Body of pancreas (tissue), 4 donors: ENCODE results near the gene AGR2. TPM values are rescaled to one million over a fixed set of nuclear protein-coding genes. Genes with fewer than 3 reads are reported as not detected.

Experiments used
- ATAC-seq: fragments of 150-250 bp; one replicate; pipeline ENCODE4 v1.9.1; 2016
- DNase-seq, 4 donors: peaks; one replicate each; pipeline ENCODE4 v3.0.0-alpha.2; 2019
- H3K27ac ChIP-seq, 4 donors: fragments of 200-600 bp; sonication (generic); 1 replicate in 3 of 4; 2 replicates in 1 of 4; pipeline versions ENCODE4 v1.5.1 to v1.6.1; 2016 to 2019; ENCODE audit warnings: mild to moderate bottlenecking in 1 of 4, mixed read lengths in 1 of 4, moderate library complexity in 1 of 4
- H3K27me3 ChIP-seq, 2 donors: fragments of 200-600 bp; sonication (generic); one replicate each; pipeline ENCODE4 v1.6.0; 2016; ENCODE audit warnings: mild to moderate bottlenecking in 1 of 2
- H3K36me3 ChIP-seq, 2 donors: fragments of 200-600 bp; sonication (generic); replicated peaks in 1 of 2; 2 replicates each; pipeline ENCODE4 v1.5.1; 2016; ENCODE audit warnings: low read depth in 2 of 2; ENCODE audit not compliant: insufficient read depth in 1 of 2
- H3K4me1 ChIP-seq: fragments of 200-600 bp; sonication (generic); one replicate; pipeline ENCODE4 v1.6.0; 2016
- H3K4me3 ChIP-seq, 2 donors: fragments of 200-600 bp; sonication (generic); 1 replicate in 1 of 2; 2 replicates in 1 of 2; pipeline ENCODE4 v1.5.1; 2016 to 2019
- H3K9me3 ChIP-seq, 3 donors: fragments of 200-600 bp; sonication (generic); 1 replicate in 2 of 3; 2 replicates in 1 of 3; pipeline ENCODE4 v1.5.1; 2016
- POLR2A ChIP-seq, 3 donors: fragments of 450-650 bp; IDR thresholded peaks; one replicate each; pipeline ENCODE4 v1.6.1; 2016; ENCODE audit warnings: antibody characterized with exemption in 3 of 3, mild to moderate bottlenecking in 2 of 3
- WGBS, 2 donors: methylation state at CpG; one replicate each; pipeline ENCODE4 v1.1.5; 2017; 5-methylcytosine and 5-hydroxymethylcytosine counted together
- intact Hi-C: fragments of 100-400 bp; cut with DNase I; formaldehyde crosslinking; loops from one replicate; pipeline ENCODE4 v1.15.1; 2023
- total RNA-seq, 2 donors: library from RNA; depleted of rRNA; stranded (reverse); fragments of >200 nt; gene quantifications; one replicate each; pipeline ENCODE4 v1.1.0, GENCODE V29; 2016
- TF ChIP-seq, protein P1 (sequence below), 7 experiments: fragments of 450-650 bp in 4 of 7; fragments of 200-600 bp in 3 of 7; sonication (generic) in 3 of 7; IDR thresholded peaks; one replicate each; pipeline ENCODE4 v1.5.1; 2016 to 2019; ENCODE audit warnings: antibody characterized with exemption in 7 of 7

AGR2 gene
- total RNA-seq, 2 donors from 2014 or later, result 6.3 to 20.0 TPM

DNA sequence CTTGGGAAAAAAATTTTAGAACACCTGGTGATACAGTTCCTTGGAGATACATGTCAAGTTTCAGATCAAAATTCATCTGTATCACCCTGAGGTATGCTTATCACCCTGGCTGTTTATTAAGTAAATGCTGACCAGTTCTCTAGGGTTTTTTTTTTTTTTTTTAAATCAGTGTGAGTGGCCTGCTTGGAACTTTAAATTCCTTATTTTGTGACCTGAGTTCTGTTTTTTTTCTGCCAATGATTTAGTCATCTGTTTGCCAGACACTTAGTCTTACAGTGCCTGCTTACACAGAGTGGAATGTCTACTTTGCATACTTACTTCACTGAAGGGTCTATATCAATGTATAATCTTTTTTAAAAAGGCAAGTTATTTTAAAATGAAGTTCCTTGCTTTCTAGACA lies 49.4 kb downstream of the AGR2 start:
- H3K36me3 ChIP-seq, result no peaks in the 10 kb centered on the region
- H3K4me3 ChIP-seq, result no peak overlapping the region
- H3K4me1 ChIP-seq, result peaks cover 20% of the 10 kb centered on the region
- ATAC-seq (no peak), DNase-seq (no peak)
- intact Hi-C loops, result no loop called here
- TF ChIP-seq, protein P1, sequence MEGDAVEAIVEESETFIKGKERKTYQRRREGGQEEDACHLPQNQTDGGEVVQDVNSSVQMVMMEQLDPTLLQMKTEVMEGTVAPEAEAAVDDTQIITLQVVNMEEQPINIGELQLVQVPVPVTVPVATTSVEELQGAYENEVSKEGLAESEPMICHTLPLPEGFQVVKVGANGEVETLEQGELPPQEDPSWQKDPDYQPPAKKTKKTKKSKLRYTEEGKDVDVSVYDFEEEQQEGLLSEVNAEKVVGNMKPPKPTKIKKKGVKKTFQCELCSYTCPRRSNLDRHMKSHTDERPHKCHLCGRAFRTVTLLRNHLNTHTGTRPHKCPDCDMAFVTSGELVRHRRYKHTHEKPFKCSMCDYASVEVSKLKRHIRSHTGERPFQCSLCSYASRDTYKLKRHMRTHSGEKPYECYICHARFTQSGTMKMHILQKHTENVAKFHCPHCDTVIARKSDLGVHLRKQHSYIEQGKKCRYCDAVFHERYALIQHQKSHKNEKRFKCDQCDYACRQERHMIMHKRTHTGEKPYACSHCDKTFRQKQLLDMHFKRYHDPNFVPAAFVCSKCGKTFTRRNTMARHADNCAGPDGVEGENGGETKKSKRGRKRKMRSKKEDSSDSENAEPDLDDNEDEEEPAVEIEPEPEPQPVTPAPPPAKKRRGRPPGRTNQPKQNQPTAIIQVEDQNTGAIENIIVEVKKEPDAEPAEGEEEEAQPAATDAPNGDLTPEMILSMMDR (IDR thresholded peaks at IDR 0.05), result no peak
- no peak for TF ChIP-seq POLR2A (IDR thresholded peaks at IDR 0.05)
- H3K27ac ChIP-seq, result peak overlapping the region; percentile 87 to 93 (median 88)
- no peaks in the 10 kb centered on the region for H3K27me3 ChIP-seq
- H3K9me3 ChIP-seq, result no peaks in the 10 kb centered on the region

DNA sequence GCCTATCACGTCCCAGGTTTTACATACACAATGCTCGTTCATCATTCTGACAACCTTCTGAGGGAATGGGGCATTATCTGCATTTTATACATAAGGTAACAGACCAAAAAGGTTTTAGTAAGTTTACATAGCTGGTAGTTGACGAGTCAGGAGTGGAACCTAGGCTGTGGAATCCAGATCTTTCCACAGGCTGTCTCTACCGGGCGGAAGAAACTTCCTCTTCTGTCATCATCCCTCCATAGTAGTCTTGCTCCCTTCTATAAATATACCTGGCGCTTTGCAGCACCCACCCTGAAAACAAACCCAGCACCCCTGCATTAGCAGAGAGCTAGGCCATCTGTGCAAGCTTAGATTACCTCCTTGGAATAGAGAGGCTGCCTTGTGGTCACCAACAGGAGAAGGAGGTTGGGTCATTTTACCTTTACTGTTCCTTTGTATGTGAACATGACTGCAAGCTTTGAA lies 49.9 kb downstream of the AGR2 start:
- peak overlapping the region; percentile 92 to 99 for H3K4me3 ChIP-seq
- peak in 1 of 4 donors; percentile 12 for DNase-seq
- TF ChIP-seq, protein P1 (IDR thresholded peaks at IDR 0.05), result no peak
- no peak for TF ChIP-seq POLR2A (IDR thresholded peaks at IDR 0.05)
- H3K36me3 ChIP-seq, result no peaks in the 10 kb centered on the region
- intact Hi-C loops, result no loop called here
- no peak for ATAC-seq
- H3K9me3 ChIP-seq, result no peaks in the 10 kb centered on the region
- 7 to 13% methylated on average over 6 of the region's 6 CpGs for WGBS, 2 donors
- H3K27me3 ChIP-seq, result no peaks in the 10 kb centered on the region
- peak overlapping the region; percentile 87 to 93 (median 88) for H3K27ac ChIP-seq
- peaks cover 20% of the 10 kb centered on the region for H3K4me1 ChIP-seq

DNA sequence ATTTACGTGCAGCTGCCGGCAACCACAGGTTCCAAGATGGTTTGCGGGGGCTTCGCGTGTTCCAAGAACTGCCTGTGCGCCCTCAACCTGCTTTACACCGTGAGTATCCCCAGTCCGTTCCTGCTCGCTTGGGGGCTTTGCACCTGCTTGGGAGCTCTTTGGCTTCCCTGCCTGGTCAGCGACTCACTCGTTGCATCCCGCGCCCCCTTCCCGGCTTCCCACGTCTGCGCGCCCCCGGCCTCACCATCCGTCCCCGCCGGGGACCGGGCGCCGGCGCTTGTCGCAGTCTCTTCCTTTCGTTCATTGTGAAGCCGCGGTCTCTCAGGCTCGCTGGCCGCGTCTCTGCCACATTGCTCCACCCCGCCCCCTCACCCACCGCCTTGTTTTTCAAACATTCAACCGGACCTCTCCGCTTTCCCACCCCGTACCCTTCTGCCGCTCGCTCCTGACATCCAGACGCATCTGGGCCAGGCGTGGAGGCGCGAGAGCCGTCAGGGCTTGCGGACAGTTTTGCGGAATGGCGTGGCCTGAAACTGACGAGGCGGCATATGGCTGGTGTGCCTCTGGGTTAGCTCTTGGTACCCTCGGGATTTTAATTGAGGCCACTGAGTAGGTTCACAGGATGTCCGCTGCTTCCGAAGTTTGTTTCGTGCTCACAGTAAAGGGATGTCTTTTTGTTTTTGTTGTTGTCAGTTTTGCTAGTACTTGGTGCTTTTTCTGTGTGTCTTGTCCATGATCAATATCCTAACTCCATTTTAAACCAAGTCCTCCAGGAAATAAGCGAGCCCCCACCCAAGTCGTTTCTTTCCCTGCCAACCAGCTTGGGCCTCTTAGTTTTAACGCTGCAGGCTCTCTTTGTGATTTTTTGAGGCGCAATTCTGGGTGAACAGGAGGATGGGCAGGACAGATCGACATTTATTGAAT lies 50.6 kb downstream of the AGR2 start:
- no peaks in the 10 kb centered on the region for H3K27me3 ChIP-seq
- intact Hi-C loops, result no loop called here
- H3K27ac ChIP-seq, result peak overlapping the region; percentile 87 to 93 (median 88)
- H3K9me3 ChIP-seq, result no peaks in the 10 kb centered on the region
- TF ChIP-seq POLR2A (IDR thresholded peaks at IDR 0.05), result peak in 2 of 3 donors; percentile 45 to 60
- TF ChIP-seq, protein P1 (IDR thresholded peaks at IDR 0.05), result peak in 1 of 7 experiments; percentile 4
- H3K4me3 ChIP-seq, result peak overlapping the region; percentile 92 to 99
- peak; percentile 41 for ATAC-seq
- WGBS, 2 donors, result 1% methylated on average over 47 to 54 of the region's 58 CpGs
- peak; percentile 50 to 69 (median 58) for DNase-seq
- H3K36me3 ChIP-seq, result no peaks in the 10 kb centered on the region
- H3K4me1 ChIP-seq, result peaks cover 20% of the 10 kb centered on the region

DNA sequence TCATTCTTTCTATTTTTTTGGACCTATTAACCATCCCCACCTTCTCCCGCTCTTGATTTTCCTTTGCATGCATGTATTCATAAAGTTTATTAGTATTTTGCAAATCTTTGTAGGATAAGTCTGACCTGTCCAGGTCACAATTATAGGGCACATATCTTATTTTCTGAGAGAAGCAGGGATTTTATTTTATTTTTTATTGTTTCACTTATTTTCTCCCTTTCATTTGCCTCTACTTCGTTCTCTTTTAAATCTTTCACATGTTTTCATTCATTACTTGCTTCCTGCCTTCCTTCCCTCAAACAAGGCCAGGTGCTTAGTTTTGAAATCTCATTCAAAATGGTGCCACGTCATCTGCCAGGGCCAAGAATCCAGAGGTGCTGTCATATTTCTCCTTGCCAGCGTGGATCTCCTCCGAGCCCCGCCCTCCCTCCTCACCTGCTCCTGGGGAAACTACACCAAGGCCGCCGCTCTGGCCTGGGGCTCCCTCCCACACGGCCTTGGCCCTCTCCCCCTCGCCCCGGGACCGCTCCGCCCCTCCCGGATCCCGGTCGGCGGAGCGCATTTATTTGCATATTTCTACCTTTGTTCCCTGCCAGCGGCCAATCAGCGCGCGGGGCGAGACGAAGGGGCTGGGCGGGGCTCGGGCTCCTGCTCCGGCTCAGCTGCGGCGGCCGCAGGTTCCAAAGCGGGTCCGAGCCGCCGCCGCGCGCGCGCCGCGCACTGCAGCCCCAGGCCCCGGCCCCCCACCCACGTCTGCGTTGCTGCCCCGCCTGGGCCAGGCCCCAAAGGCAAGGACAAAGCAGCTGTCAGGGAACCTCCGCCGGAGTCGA lies 51.5 kb downstream of the AGR2 start, which contains the start of gene TSPAN13:
TSS of gene TSPAN13 (plus strand) at position 654 of the 830 bp plus-strand sequence. CDS start 213 bp downstream, outside the sequence.
- Histone ChIP-seq H3K36me3 (no peaks in the 10 kb centered on the region), H3K9me3 (no peaks in the 10 kb centered on the region), H3K27ac (peak within 1 kb of the TSS; percentile 87 to 93 (median 88)), H3K27me3 (no peaks in the 10 kb centered on the region), H3K4me1 (peaks cover 20% of the 10 kb centered on the region), H3K4me3 (peak within 1 kb of the TSS; percentile 92 to 99)
- TF ChIP-seq POLR2A (IDR thresholded peaks at IDR 0.05), result peak; percentile 63 to 91 (median 74)
- TF ChIP-seq, protein P1 (IDR thresholded peaks at IDR 0.05), result no peak
- DNase-seq (peak; percentile 95 to 97 (median 96)), ATAC-seq (peak; percentile 97)
- 3 to 4% methylated on average over 37 to 47 of the region's 48 CpGs for WGBS, 2 donors
- intact Hi-C loops, result no loop called here
